Ishikawa (cell line): ENCODE measurements around the gene ABHD11.

ENCODE experiments used
- CEBPB ChIP-seq: IDR thresholded peaks from 2 replicates; pipeline ENCODE4 v1.6.1; 2012
- CREB1 ChIP-seq: IDR thresholded peaks from 2 replicates; pipeline ENCODE4 v1.6.1; 2012; ENCODE audit warnings: low read depth
- EGR1 ChIP-seq: IDR thresholded peaks from 2 replicates; pipeline ENCODE4 v1.6.1; 2012
- EP300 ChIP-seq: IDR thresholded peaks from 2 replicates; pipeline ENCODE4 v1.6.1; 2012; ENCODE audit warnings: borderline replicate concordance
- FOXM1 ChIP-seq: IDR thresholded peaks from 2 replicates; pipeline ENCODE4 v1.6.1; 2012; ENCODE audit warnings: low read depth, borderline replicate concordance
- MAX ChIP-seq: IDR thresholded peaks from 2 replicates; pipeline ENCODE4 v1.6.1; 2012
- RAD21 ChIP-seq: IDR thresholded peaks from 2 replicates; pipeline ENCODE4 v1.6.1; 2012; ENCODE audit warnings: low read depth
- REST ChIP-seq: IDR thresholded peaks from 2 replicates; pipeline ENCODE4 v1.6.1; 2012; ENCODE audit warnings: low read depth, mild to moderate bottlenecking
- TAF1 ChIP-seq: IDR thresholded peaks from 2 replicates; pipeline ENCODE4 v1.6.1; 2012; ENCODE audit warnings: low read depth, mild to moderate bottlenecking
- TCF12 ChIP-seq: IDR thresholded peaks from 2 replicates; pipeline ENCODE4 v1.6.1; 2012; ENCODE audit warnings: low read depth
- TEAD4 ChIP-seq: IDR thresholded peaks from 2 replicates; pipeline ENCODE4 v1.6.1; 2012
- USF1 ChIP-seq: IDR thresholded peaks from 2 replicates; pipeline ENCODE4 v1.6.1; 2012
- YY1 ChIP-seq: IDR thresholded peaks from 2 replicates; pipeline ENCODE4 v1.6.1; 2012; ENCODE audit warnings: low read depth
- ZBTB7A ChIP-seq: IDR thresholded peaks from 2 replicates; pipeline ENCODE4 v1.6.1; 2012; ENCODE audit warnings: low read depth

- TF ChIP-seq EGR1 (no peak), TAF1 (no peak), REST (no peak), USF1 (no peak), YY1 (no peak), TCF12 (no peak), EP300 (no peak), RAD21 (no peak), MAX (no peak), FOXM1 (no peak), TEAD4 (no peak), CEBPB (no peak), ZBTB7A (no peak), CREB1 (no peak)
Observed at GRCh38 chr7:73705551-73705920, 33.1 kb downstream of the ABHD11 start.
